Thymus (tissue), 11 donors: ENCODE data around the gene SUSD2. TPM values are rescaled to one million over a fixed set of nuclear protein-coding genes. Genes with fewer than 3 reads are reported as not detected.

Source experiments
- DNase-seq, 9 donors: peaks; one replicate each; pipeline ENCODE4 v3.0.0-alpha.2; 2013; ENCODE audit warnings: low spot score in 9 of 9, low read depth in 6 of 9, missing footprints in 1 of 9
- H3K27ac ChIP-seq, 2 donors: one replicate each; pipeline ENCODE4 v1.5.1; 2013; ENCODE audit warnings: control low read depth in 1 of 2, low read depth in 1 of 2, low read length in 1 of 2, mild to moderate bottlenecking in 1 of 2, moderate library complexity in 1 of 2
- H3K27me3 ChIP-seq, 2 donors: one replicate each; pipeline ENCODE4 v1.5.1; 2013; ENCODE audit warnings: low read length in 1 of 2; ENCODE audit not compliant: control insufficient read depth in 2 of 2, insufficient read depth in 1 of 2
- H3K36me3 ChIP-seq, 2 donors: one replicate each; pipeline ENCODE4 v1.5.1; 2013; ENCODE audit warnings: low read length in 1 of 2, mild to moderate bottlenecking in 1 of 2, moderate library complexity in 1 of 2; ENCODE audit not compliant: control insufficient read depth in 2 of 2, insufficient read depth in 2 of 2
- H3K4me1 ChIP-seq, 2 donors: one replicate each; pipeline ENCODE4 v1.5.1; 2013; ENCODE audit warnings: low read length in 2 of 2; ENCODE audit not compliant: control insufficient read depth in 2 of 2, insufficient read depth in 2 of 2
- H3K4me3 ChIP-seq, 2 donors: one replicate each; pipeline ENCODE4 v1.5.1; 2013; ENCODE audit warnings: low read length in 2 of 2, control low read depth in 1 of 2, mild to moderate bottlenecking in 1 of 2
- H3K9me3 ChIP-seq, 2 donors: one replicate each; pipeline ENCODE4 v1.5.1; 2013; ENCODE audit warnings: low read length in 1 of 2, mild to moderate bottlenecking in 1 of 2; ENCODE audit not compliant: control insufficient read depth in 2 of 2, insufficient read depth in 1 of 2
- WGBS: extraction: QIAGEN DNeasy Blood & Tissue Kit; methylation state at CpG from one replicate; pipeline ENCODE4 v1.1.7; 2013; 5-methylcytosine and 5-hydroxymethylcytosine counted together
- polyA plus RNA-seq: library from polyadenylated mRNA; stranded (reverse); fragments of 200-250 nt; gene quantifications from one replicate; pipeline ENCODE4 v1.2.3, GENCODE V29; 2013
- total RNA-seq: library from RNA; stranded (reverse); fragments of 120-200 nt; gene quantifications from one replicate; pipeline ENCODE4 v1.2.4, GENCODE V29; 2013
- donor health status: healthy.

The SUSD2 gene
- total and polyA plus RNA-seq, 2 donors: 0.33 to 4.1 TPM

- Histone ChIP-seq H3K9me3 (peaks cover 0 to 20% of the 10 kb centered on the region in 2 donors), H3K36me3 (no peaks in the 10 kb centered on the region), H3K4me3 (no peak overlapping the region), H3K27ac (no peak overlapping the region), H3K4me1 (no peaks in the 10 kb centered on the region), H3K27me3 (no peaks in the 10 kb centered on the region)
- 97% methylated on average over 14 of the region's 14 CpGs for WGBS
- DNase-seq: no peak
These were observed 44.7 kb downstream of the SUSD2 start for GRCh38 chr22:24225951-24226350.

- no peaks in the 10 kb centered on the region for H3K4me1 ChIP-seq
- H3K4me3 ChIP-seq: no peak overlapping the region
- H3K9me3 ChIP-seq: no peaks in the 10 kb centered on the region
- H3K27ac ChIP-seq: no peak overlapping the region
- 63% methylated on average over 18 of the region's 18 CpGs for WGBS
- no peaks in the 10 kb centered on the region for H3K36me3 ChIP-seq
- H3K27me3 ChIP-seq: no peaks in the 10 kb centered on the region
- DNase-seq: peak in 3 of 9 donors; percentile 42 to 65 (median 64)
These were observed 49.8 kb downstream of the SUSD2 start for GRCh38 chr22:24230911-24231656.

- no peak overlapping the region for H3K4me3 ChIP-seq
- 98% methylated on average over 9 of the region's 9 CpGs for WGBS
- no peaks in the 10 kb centered on the region for H3K4me1 ChIP-seq
- no peak for DNase-seq
- no peak overlapping the region for H3K27ac ChIP-seq
- H3K27me3 ChIP-seq: no peaks in the 10 kb centered on the region
- no peaks in the 10 kb centered on the region for H3K9me3 ChIP-seq
- H3K36me3 ChIP-seq: no peaks in the 10 kb centered on the region
These were observed 50.4 kb downstream of the SUSD2 start for GRCh38 chr22:24231706-24232105.

GRCh38 chr22:24232124-24232523, 50.8 kb downstream of the SUSD2 start:
- no peaks in the 10 kb centered on the region for H3K27me3 ChIP-seq
- no peak overlapping the region for H3K27ac ChIP-seq
- WGBS: 98% methylated on average over 6 of the region's 6 CpGs
- no peaks in the 10 kb centered on the region for H3K4me1 ChIP-seq
- no peaks in the 10 kb centered on the region for H3K36me3 ChIP-seq
- no peak for DNase-seq
- H3K4me3 ChIP-seq: no peak overlapping the region
- no peaks in the 10 kb centered on the region for H3K9me3 ChIP-seq

GRCh38 chr22:24232725-24233124, 51.4 kb downstream of the SUSD2 start:
- DNase-seq: no peak
- no peak overlapping the region for H3K27ac ChIP-seq
- 96% methylated on average over 15 of the region's 15 CpGs for WGBS

GRCh38 chr22:24233235-24233634, 51.9 kb downstream of the SUSD2 start:
- Histone ChIP-seq H3K9me3 (no peaks in the 10 kb centered on the region), H3K36me3 (no peaks in the 10 kb centered on the region)
- no peak for DNase-seq

More at GRCh38 chr22:24232725-24233124, 51.4 kb downstream of the SUSD2 start:
- Histone ChIP-seq H3K4me3 (no peak overlapping the region), H3K27me3 (no peaks in the 10 kb centered on the region), H3K9me3 (no peaks in the 10 kb centered on the region), H3K4me1 (no peaks in the 10 kb centered on the region), H3K36me3 (no peaks in the 10 kb centered on the region)

GRCh38 chr22:24233816-24234215, 52.5 kb downstream of the SUSD2 start:
- DNase-seq: no peak
- no peaks in the 10 kb centered on the region for H3K36me3 ChIP-seq
- 99% methylated on average over 14 of the region's 14 CpGs for WGBS
- no peak overlapping the region for H3K4me3 ChIP-seq
- no peaks in the 10 kb centered on the region for H3K4me1 ChIP-seq
- H3K9me3 ChIP-seq: no peaks in the 10 kb centered on the region
- no peaks in the 10 kb centered on the region for H3K27me3 ChIP-seq
- no peak overlapping the region for H3K27ac ChIP-seq

More at GRCh38 chr22:24233235-24233634, 51.9 kb downstream of the SUSD2 start:
- 97% methylated on average over 13 of the region's 13 CpGs for WGBS
- Histone ChIP-seq H3K4me1 (no peaks in the 10 kb centered on the region), H3K27ac (no peak overlapping the region), H3K27me3 (no peaks in the 10 kb centered on the region), H3K4me3 (no peak overlapping the region)

- no peak for DNase-seq
- Histone ChIP-seq H3K4me3 (no peak overlapping the region), H3K27me3 (no peaks in the 10 kb centered on the region), H3K36me3 (no peaks in the 10 kb centered on the region), H3K4me1 (no peaks in the 10 kb centered on the region), H3K27ac (no peak overlapping the region), H3K9me3 (no peaks in the 10 kb centered on the region)
- 98% methylated on average over 4 of the region's 4 CpGs for WGBS
These were observed 54.0 kb downstream of the SUSD2 start for GRCh38 chr22:24235315-24235714.

GRCh38 chr22:24236656-24237055, 55.4 kb downstream of the SUSD2 start:
- Histone ChIP-seq H3K4me3 (no peak overlapping the region), H3K27me3 (no peaks in the 10 kb centered on the region), H3K9me3 (no peaks in the 10 kb centered on the region), H3K36me3 (no peaks in the 10 kb centered on the region), H3K4me1 (peaks cover 0 to 2% of the 10 kb centered on the region in 2 donors), H3K27ac (no peak overlapping the region)
- 77% methylated on average over 4 of the region's 4 CpGs for WGBS
- no peak for DNase-seq
